Parathyroid adenoma (tissue), 2 donors: ENCODE data around the gene RAB3B.

Source experiments
- H2AFZ ChIP-seq: fragments of 300-600 bp; sonication (generic); one replicate; pipeline ENCODE4 v1.7.0; 2017; ENCODE audit warnings: antibody characterized with exemption, mild to moderate bottlenecking
- H3K27ac ChIP-seq: fragments of 300-600 bp; sonication (generic); one replicate; pipeline ENCODE4 v1.7.0; 2017
- H3K27me3 ChIP-seq: fragments of 300-600 bp; sonication (generic); one replicate; pipeline ENCODE4 v1.7.0; 2017; ENCODE audit warnings: low read length; ENCODE audit not compliant: control insufficient read depth, insufficient read depth
- H3K36me3 ChIP-seq: fragments of 300-600 bp; sonication (generic); one replicate; pipeline ENCODE4 v1.7.0; 2017; ENCODE audit warnings: low read length; ENCODE audit not compliant: control insufficient read depth, insufficient read depth
- H3K4me1 ChIP-seq: fragments of 300-600 bp; sonication (generic); one replicate; pipeline ENCODE4 v1.7.0; 2017; ENCODE audit warnings: control low read depth
- H3K4me2 ChIP-seq: fragments of 300-600 bp; sonication (generic); one replicate; pipeline ENCODE4 v1.7.0; 2017; ENCODE audit warnings: low read length
- H3K4me3 ChIP-seq: fragments of 300-600 bp; sonication (generic); one replicate; pipeline ENCODE4 v1.7.0; 2017; ENCODE audit warnings: low read depth, low read length
- H3K79me2 ChIP-seq: fragments of 300-600 bp; sonication (generic); one replicate; pipeline ENCODE4 v1.7.0; 2017; ENCODE audit warnings: control low read depth
- H3K9ac ChIP-seq: fragments of 300-600 bp; sonication (generic); one replicate; pipeline ENCODE4 v1.7.0; 2017; ENCODE audit warnings: mild to moderate bottlenecking
- H3K9me3 ChIP-seq: fragments of 300-600 bp; sonication (generic); one replicate; pipeline ENCODE4 v1.7.0; 2017; ENCODE audit warnings: low read length; ENCODE audit not compliant: control insufficient read depth
- TF ChIP-seq, protein P1 (sequence below): fragments of 300-600 bp; sonication (generic); IDR thresholded peaks from one replicate; pipeline ENCODE4 v1.7.0; 2017; ENCODE audit warnings: antibody characterized with exemption, mild to moderate bottlenecking
- donor health status: primary hyperparathyroidism.

RAB3B gene

DNA sequence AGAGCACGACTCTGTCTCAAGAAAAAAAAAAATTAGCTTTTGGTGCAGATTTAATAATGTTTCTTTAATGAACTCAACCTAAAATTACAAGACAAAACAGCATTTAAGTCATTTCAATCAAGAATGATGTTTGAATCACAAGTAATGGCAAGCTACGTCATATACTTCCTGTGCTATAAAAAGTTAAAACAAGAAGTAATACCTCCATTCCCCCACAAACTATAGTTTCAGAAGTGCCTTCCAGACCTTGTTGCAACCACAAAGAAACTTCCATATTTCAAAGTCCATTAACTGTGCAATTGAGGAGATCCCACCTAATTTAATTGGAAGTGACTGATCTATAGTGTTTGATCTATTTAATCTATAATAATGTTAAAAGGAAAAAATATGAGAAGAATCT, 127.1 kb downstream of the RAB3B start:
- Histone ChIP-seq H3K79me2 (peaks cover 3% of the 10 kb centered on the region), H3K9ac (no peak overlapping the region), H3K4me1 (no peaks in the 10 kb centered on the region), H3K36me3 (no peaks in the 10 kb centered on the region), H3K27me3 (no peaks in the 10 kb centered on the region), H2AFZ (no peak overlapping the region), H3K27ac (no peak overlapping the region), H3K4me3 (no peak overlapping the region), H3K9me3 (no peaks in the 10 kb centered on the region), H3K4me2 (no peak overlapping the region)
- TF ChIP-seq, protein P1, sequence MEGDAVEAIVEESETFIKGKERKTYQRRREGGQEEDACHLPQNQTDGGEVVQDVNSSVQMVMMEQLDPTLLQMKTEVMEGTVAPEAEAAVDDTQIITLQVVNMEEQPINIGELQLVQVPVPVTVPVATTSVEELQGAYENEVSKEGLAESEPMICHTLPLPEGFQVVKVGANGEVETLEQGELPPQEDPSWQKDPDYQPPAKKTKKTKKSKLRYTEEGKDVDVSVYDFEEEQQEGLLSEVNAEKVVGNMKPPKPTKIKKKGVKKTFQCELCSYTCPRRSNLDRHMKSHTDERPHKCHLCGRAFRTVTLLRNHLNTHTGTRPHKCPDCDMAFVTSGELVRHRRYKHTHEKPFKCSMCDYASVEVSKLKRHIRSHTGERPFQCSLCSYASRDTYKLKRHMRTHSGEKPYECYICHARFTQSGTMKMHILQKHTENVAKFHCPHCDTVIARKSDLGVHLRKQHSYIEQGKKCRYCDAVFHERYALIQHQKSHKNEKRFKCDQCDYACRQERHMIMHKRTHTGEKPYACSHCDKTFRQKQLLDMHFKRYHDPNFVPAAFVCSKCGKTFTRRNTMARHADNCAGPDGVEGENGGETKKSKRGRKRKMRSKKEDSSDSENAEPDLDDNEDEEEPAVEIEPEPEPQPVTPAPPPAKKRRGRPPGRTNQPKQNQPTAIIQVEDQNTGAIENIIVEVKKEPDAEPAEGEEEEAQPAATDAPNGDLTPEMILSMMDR = no peak

GRCh38 chr1:51861669-51862068, 128.8 kb downstream of the RAB3B start:
- no peak overlapping the region for H3K4me2 ChIP-seq
- H3K9ac ChIP-seq = no peak overlapping the region
- no peaks in the 10 kb centered on the region for H3K36me3 ChIP-seq
- H3K27ac ChIP-seq = no peak overlapping the region
- H3K27me3 ChIP-seq = no peaks in the 10 kb centered on the region
- peaks cover 3% of the 10 kb centered on the region for H3K79me2 ChIP-seq
- TF ChIP-seq, protein P1 = no peak
- H3K4me1 ChIP-seq = no peaks in the 10 kb centered on the region
- H2AFZ ChIP-seq = no peak overlapping the region
- no peak overlapping the region for H3K4me3 ChIP-seq
- H3K9me3 ChIP-seq = no peaks in the 10 kb centered on the region

GRCh38 chr1:51859735-51860134, 130.8 kb downstream of the RAB3B start:
- H3K4me2 ChIP-seq = no peak overlapping the region
- H3K36me3 ChIP-seq = no peaks in the 10 kb centered on the region
- no peaks in the 10 kb centered on the region for H3K27me3 ChIP-seq
- no peak overlapping the region for H2AFZ ChIP-seq
- no peak overlapping the region for H3K4me3 ChIP-seq
- TF ChIP-seq, protein P1 = no peak
- H3K4me1 ChIP-seq = no peaks in the 10 kb centered on the region
- no peak overlapping the region for H3K27ac ChIP-seq
- H3K79me2 ChIP-seq = peaks cover 7% of the 10 kb centered on the region
- H3K9me3 ChIP-seq = no peaks in the 10 kb centered on the region
- no peak overlapping the region for H3K9ac ChIP-seq

- H3K27me3 ChIP-seq = no peaks in the 10 kb centered on the region
Measured at GRCh38 chr1:51859333-51859732, 131.2 kb downstream of the RAB3B start.

GRCh38 chr1:51858892-51859291, 131.6 kb downstream of the RAB3B start:
- Histone ChIP-seq H3K4me2 (no peak overlapping the region), H3K9me3 (no peaks in the 10 kb centered on the region), H3K79me2 (peaks cover 7% of the 10 kb centered on the region), H3K4me3 (no peak overlapping the region), H3K27ac (no peak overlapping the region), H3K9ac (no peak overlapping the region), H3K27me3 (no peaks in the 10 kb centered on the region), H3K36me3 (no peaks in the 10 kb centered on the region), H2AFZ (no peak overlapping the region), H3K4me1 (no peaks in the 10 kb centered on the region)
- TF ChIP-seq, protein P1 = no peak

More at GRCh38 chr1:51859333-51859732, 131.2 kb downstream of the RAB3B start:
- Histone ChIP-seq H2AFZ (no peak overlapping the region), H3K36me3 (no peaks in the 10 kb centered on the region), H3K79me2 (peaks cover 7% of the 10 kb centered on the region), H3K4me3 (no peak overlapping the region), H3K4me1 (no peaks in the 10 kb centered on the region), H3K9ac (no peak overlapping the region), H3K27ac (no peak overlapping the region), H3K9me3 (no peaks in the 10 kb centered on the region), H3K4me2 (no peak overlapping the region)
- TF ChIP-seq, protein P1 = no peak
